Pancreas (tissue), 10 donors: ENCODE results near the gene MISP. TPM values are rescaled to one million over a fixed set of nuclear protein-coding genes. Genes with fewer than 3 reads are reported as not detected.

Experiments used
- ATAC-seq, 4 donors: fragments of 200-7000 bp; cut with Tn5 transposase; one replicate each; pipeline versions ENCODE4 v1.8.0 to v1.9.1; 2020; ENCODE audit warnings: mild to moderate bottlenecking in 4 of 4, moderate library complexity in 4 of 4
- DNase-seq, 6 donors: peaks; one replicate each; pipeline ENCODE4 v3.0.0-alpha.2; 2020
- FAIRE-seq: peaks from 2 replicates; lab custom pipeline; 2012; peaks lifted over from hg19 to GRCh38; lab: Jason Lieb, UNC
- H3K27ac ChIP-seq, 4 donors: fragments of 200-600 bp; sonication (generic); 1 replicate in 3 of 4; 2 replicates in 1 of 4; pipeline versions ENCODE4 v1.5.0 to v1.8.0; 2020
- H3K27me3 ChIP-seq, 4 donors: fragments of 200-600 bp; one replicate each; pipeline ENCODE4 v1.8.0; 2021
- H3K36me3 ChIP-seq, 3 donors: fragments of 200-600 bp; sonication (generic) in 1 of 3; one replicate each; pipeline versions ENCODE4 v1.5.0 to v1.8.0; 2020 to 2021
- H3K4me1 ChIP-seq, 3 donors: fragments of 200-600 bp; one replicate each; pipeline ENCODE4 v1.8.0; 2021
- H3K4me3 ChIP-seq, 4 donors: fragments of 200-600 bp; sonication (generic) in 2 of 4; one replicate each; pipeline versions ENCODE4 v1.5.0 to v1.8.0; 2020 to 2021
- H3K9me3 ChIP-seq, 4 donors: fragments of 200-600 bp; one replicate each; pipeline ENCODE4 v1.8.0; 2021
- WGBS, 2 donors: extraction: QIAGEN DNeasy Blood & Tissue Kit; methylation state at CpG; one replicate each; pipeline ENCODE4 v1.1.7; 2013; 5-methylcytosine and 5-hydroxymethylcytosine counted together
- intact Hi-C, 3 donors: fragments of 100-400 bp; cut with DNase I; formaldehyde crosslinking; loops; one replicate each; pipeline versions ENCODE4 v1.11.1 to v1.14.2; 2022
- polyA plus RNA-seq, 2 donors: library from polyadenylated mRNA; stranded (reverse); fragments of 200-250 nt; gene quantifications; one replicate each; pipeline ENCODE4 v1.2.3, GENCODE V29; 2013
- total RNA-seq, 6 donors: library from RNA; stranded (reverse); fragmentation: NEBNext Ultra II Directional in 4 of 6; extraction: Animal tissue kit (Norgen Biotek cat#: 25700) in 4 of 6; gene quantifications; one replicate each; pipeline versions ENCODE4 v1.2.1 to v1.2.4, GENCODE V29; 2021 to 2023
- TF ChIP-seq, protein P1 (sequence below), 4 donors: fragments of 200-600 bp; sonication (generic) in 3 of 4; IDR thresholded peaks; one replicate each; pipeline versions ENCODE4 v1.5.0 to v1.8.0; 2021; ENCODE audit warnings: antibody characterized with exemption in 4 of 4
- donor health status: healthy with polysubstance abuse.
- donor health status: DM: no; HTN: no; CAD: no; lungs with moderate emphysema.
- donor health status: DM: no; HTN: no; CAD: no.
- donor health status: control.
- donor health status: control.
- donor health status: Bipolar disorder and iron deficiency.
- donor health status: DM: yes; HTN: yes; CAD: no.
- donor health status: DM: no; HTN: no; CAD: no.
- donor health status: DM: no; HTN: no; CAD: no.
- donor health status: DM: yes; HTN: yes; CAD: no.

MISP gene
- total and polyA plus RNA-seq, 8 donors, result 0.63 to 7.5 (median 1.3) TPM

DNA sequence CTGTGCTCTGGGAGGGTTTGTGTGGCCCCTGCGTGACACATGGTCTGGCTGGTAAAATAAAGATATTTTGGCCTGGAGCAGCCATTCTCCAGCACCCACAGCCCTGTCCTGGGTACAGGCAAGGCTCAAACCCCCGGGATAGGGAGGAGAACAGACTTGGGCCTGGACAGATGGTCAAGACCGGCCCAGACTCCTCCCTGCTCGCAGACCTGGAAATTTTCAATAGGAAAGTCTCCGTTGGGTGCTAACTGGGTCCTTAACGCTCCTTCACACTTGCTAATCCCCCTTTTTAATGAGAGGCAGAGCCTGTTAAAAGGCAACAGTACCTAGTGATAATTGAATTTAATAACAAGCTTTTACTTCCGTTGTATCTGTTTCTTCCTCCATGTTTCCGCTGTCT, 39.7 kb upstream of the MISP start:
- FAIRE-seq (no peak), ATAC-seq (no peak), DNase-seq (no peak)
- intact Hi-C loops, result no loop called here
- no peaks in the 10 kb centered on the region for H3K9me3 ChIP-seq
- H3K4me3 ChIP-seq, result no peak overlapping the region
- H3K27ac ChIP-seq, result no peak overlapping the region
- H3K36me3 ChIP-seq, result no peaks in the 10 kb centered on the region
- no peaks in the 10 kb centered on the region for H3K27me3 ChIP-seq
- TF ChIP-seq, protein P1, sequence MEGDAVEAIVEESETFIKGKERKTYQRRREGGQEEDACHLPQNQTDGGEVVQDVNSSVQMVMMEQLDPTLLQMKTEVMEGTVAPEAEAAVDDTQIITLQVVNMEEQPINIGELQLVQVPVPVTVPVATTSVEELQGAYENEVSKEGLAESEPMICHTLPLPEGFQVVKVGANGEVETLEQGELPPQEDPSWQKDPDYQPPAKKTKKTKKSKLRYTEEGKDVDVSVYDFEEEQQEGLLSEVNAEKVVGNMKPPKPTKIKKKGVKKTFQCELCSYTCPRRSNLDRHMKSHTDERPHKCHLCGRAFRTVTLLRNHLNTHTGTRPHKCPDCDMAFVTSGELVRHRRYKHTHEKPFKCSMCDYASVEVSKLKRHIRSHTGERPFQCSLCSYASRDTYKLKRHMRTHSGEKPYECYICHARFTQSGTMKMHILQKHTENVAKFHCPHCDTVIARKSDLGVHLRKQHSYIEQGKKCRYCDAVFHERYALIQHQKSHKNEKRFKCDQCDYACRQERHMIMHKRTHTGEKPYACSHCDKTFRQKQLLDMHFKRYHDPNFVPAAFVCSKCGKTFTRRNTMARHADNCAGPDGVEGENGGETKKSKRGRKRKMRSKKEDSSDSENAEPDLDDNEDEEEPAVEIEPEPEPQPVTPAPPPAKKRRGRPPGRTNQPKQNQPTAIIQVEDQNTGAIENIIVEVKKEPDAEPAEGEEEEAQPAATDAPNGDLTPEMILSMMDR (IDR thresholded peaks at IDR 0.05), result no peak
- H3K4me1 ChIP-seq, result no peaks in the 10 kb centered on the region
- 68 to 75% methylated on average over 8 of the region's 8 CpGs for WGBS, 2 donors

DNA sequence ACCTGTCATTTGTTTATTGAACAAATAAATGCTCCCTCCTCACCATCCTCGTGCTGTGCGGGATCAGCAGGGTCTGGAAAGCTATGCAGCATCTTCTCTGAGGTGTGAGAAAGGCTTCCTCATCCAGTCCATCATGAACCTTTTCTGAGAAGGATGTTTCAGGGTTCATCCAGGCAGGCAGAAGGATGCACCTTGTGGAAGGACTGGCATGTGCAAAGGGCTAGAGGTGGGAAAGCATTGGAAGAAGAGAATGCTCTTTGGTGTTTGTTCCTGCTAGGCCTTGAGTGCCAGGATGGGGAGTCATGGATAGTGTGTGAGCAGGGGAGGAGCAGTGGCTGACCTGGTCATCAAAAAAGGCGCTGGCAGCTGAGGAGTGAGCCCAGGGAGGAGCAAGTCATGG, 35.6 kb upstream of the MISP start:
- TF ChIP-seq, protein P1 (IDR thresholded peaks at IDR 0.05), result no peak
- no peak for FAIRE-seq

DNA sequence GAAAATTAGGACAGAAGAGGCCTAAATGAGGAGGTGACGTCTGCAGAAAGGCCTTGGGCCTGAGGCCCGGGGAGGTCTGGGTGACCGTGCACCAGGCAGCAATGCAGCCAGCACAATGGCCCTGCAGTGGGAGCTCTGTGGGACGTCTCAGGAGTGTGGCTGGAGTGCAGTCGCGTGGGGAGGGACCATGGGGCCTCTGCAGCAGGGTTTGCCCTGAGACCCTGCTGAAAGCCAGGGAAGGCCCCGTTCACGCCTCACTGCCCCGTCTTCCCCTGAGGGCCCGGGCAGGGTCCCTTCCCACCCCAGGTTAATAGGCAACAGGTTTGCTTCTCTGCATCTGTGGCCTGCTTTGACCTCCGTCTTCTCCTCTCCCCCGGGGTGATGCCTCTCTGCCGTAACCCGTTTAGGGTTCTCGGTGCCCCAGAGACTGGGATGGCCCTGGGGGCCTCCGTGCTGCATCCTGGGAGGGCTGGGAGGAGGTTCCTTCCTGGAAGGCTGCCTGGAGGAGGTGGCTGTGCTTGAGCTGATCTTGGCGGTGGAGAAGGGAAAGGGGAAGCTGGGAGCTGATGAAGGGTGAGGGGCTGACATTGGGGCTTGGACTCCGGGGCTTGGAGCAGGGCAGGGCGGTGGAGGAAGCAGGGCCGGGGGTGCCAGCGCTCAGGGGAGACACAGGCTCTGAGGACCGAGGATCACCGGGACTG, 32.5 kb upstream of the MISP start:
- Histone ChIP-seq H3K36me3 (no peaks in the 10 kb centered on the region), H3K4me1 (no peaks in the 10 kb centered on the region), H3K27ac (no peak overlapping the region), H3K4me3 (no peak overlapping the region), H3K27me3 (no peaks in the 10 kb centered on the region), H3K9me3 (no peaks in the 10 kb centered on the region)
- DNase-seq, result no peak
- FAIRE-seq, result no peak
- TF ChIP-seq, protein P1 (IDR thresholded peaks at IDR 0.05), result no peak
- WGBS, 2 donors, result 51 to 64% methylated on average over 22 to 23 of the region's 23 CpGs
- peak in 2 of 4 donors; percentile 7 to 17 for ATAC-seq
- intact Hi-C loops, result no loop called here

More for the DNA sequence above, 35.6 kb upstream of the MISP start:
- H3K4me1 ChIP-seq, result no peaks in the 10 kb centered on the region
- no peak for DNase-seq
- no peak overlapping the region for H3K27ac ChIP-seq
- 94 to 97% methylated on average over 3 of the region's 3 CpGs for WGBS, 2 donors
- no peak for ATAC-seq
- no peak overlapping the region for H3K4me3 ChIP-seq
- H3K36me3 ChIP-seq, result no peaks in the 10 kb centered on the region
- no peaks in the 10 kb centered on the region for H3K9me3 ChIP-seq
- H3K27me3 ChIP-seq, result no peaks in the 10 kb centered on the region
- intact Hi-C loops, result no loop called here

DNA sequence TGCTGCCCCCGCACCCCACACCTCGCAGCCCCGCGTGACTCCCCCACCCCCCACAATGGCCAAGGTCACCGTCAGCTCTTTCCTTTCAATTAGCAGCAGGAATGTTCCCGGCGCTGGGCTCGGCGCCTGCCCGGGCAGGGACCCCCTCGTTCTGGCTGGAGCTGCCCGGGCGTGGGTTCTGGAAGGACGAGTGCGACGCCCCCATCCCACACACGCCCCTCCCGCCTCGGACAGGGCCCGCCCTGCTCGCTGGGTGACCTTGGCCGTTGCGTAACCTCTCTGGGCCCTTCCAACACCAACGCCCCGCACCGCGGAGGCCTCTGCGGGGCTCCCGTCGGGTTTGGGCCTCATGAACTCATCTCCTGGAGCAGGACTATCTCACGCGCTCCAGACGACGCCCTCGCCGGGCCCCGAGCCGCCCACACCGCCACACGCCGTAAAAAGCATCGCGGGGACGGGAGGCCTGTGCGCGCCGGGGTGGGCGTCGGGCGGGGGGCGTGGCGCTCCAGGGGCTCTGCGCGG, 31.9 kb upstream of the MISP start:
- H3K4me3 ChIP-seq, result no peak overlapping the region
- intact Hi-C loops, result no loop called here

More for the DNA sequence above, 31.9 kb upstream of the MISP start:
- Histone ChIP-seq H3K27me3 (no peaks in the 10 kb centered on the region), H3K4me1 (no peaks in the 10 kb centered on the region), H3K27ac (no peak overlapping the region), H3K9me3 (no peaks in the 10 kb centered on the region), H3K36me3 (no peaks in the 10 kb centered on the region)
- FAIRE-seq, result no peak
- whole genome bisulfite sequencing, 2 donors, result 8 to 9% methylated on average over 44 to 54 of the region's 54 CpGs
- DNase-seq, result no peak
- TF ChIP-seq, protein P1 (IDR thresholded peaks at IDR 0.05), result no peak
- peak; percentile 39 to 73 (median 64) for ATAC-seq
